Muscle of leg (tissue), 11 donors: Measurements from ENCODE around the gene KCNIP3. TPM values are rescaled to one million over a fixed set of nuclear protein-coding genes. Genes with fewer than 3 reads are reported as not detected.

Experiments used
- DNase-seq: peaks from one replicate; pipeline ENCODE4 v3.0.0; 2013
- H3K27ac ChIP-seq: one replicate; pipeline ENCODE4 v1.5.1; 2013; ENCODE audit warnings: mild to moderate bottlenecking, low read length, control low read depth
- H3K27me3 ChIP-seq: one replicate; pipeline ENCODE4 v1.6.1; 2013; ENCODE audit warnings: low read length; ENCODE audit not compliant: control insufficient read depth, insufficient read depth
- H3K36me3 ChIP-seq: one replicate; pipeline ENCODE4 v1.6.1; 2013; ENCODE audit warnings: low read length; ENCODE audit not compliant: control insufficient read depth, insufficient read depth
- H3K4me1 ChIP-seq: one replicate; pipeline ENCODE4 v1.6.1; 2013; ENCODE audit warnings: low read length; ENCODE audit not compliant: control insufficient read depth, insufficient read depth
- H3K4me3 ChIP-seq: one replicate; pipeline ENCODE4 v1.5.1; 2013; ENCODE audit warnings: low read length, control low read depth
- H3K9me3 ChIP-seq: replicated peaks from 2 replicates; pipeline ENCODE4 v1.6.1; 2013; ENCODE audit warnings: low read depth, low read length; ENCODE audit not compliant: control insufficient read depth
- WGBS: methylation state at CpG from one replicate; pipeline ENCODE4 v1.1.5; 2013; ENCODE audit warnings: missing lambda C conversion rate; ENCODE audit not compliant: insufficient coverage; 5-methylcytosine and 5-hydroxymethylcytosine counted together
- polyA plus RNA-seq, 8 donors: library from polyadenylated mRNA; unstranded; fragments of 120-200 nt; gene quantifications; one replicate each; pipeline versions ENCODE4 v1.2.1 to v1.2.3, GENCODE V29; 2013; ENCODE audit warnings: inconsistent platforms in 1 of 8, low replicate concordance in 1 of 8; ENCODE audit not compliant: insufficient read length in 8 of 8, insufficient read depth in 1 of 8
- total RNA-seq: library from RNA; stranded (reverse); fragments of 120-200 nt; gene quantifications from one replicate; pipeline ENCODE4 v1.2.4, GENCODE V29; 2013

The KCNIP3 gene
- total and polyA plus RNA-seq, 9 donors: 5.5 to 8.9 (median 6.9) TPM

DNA sequence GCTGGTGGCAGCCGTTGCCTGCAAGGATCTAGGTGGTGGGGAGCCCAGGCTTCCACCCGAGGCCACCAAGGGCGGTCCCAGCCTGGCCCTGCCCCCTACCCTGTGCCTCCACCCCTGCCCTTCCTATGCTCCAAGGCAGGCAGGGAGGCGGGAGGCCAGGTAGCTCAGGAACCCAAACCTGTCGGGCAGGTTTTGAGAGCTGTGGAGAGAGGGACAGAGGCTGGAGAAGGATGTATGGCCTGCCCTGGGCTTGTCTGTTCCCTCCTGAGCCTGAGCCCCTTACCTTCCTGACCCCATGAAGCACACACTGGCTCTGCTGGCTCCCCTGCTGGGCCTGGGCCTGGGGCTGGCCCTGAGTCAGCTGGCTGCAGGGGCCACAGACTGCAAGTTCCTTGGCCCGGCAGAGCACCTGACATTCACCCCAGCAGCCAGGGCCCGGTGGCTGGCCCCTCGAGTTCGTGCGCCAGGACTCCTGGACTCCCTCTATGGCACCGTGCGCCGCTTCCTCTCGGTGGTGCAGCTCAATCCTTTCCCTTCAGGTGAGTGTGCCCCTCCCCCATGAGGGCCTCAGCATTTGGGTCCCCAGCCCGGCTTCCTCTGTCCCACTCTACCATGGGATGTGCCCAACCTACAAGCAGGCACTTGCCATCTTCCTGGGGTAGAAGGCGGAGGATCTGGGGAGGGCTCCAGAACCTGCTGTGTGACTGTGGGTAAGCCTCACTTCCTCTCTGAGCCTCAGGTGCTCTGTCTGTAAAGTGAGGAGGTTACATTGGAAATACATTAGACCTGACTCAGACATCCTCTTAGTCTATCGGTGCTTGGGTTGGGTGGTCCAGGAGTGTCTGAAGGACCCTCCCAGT is 22.6 kb upstream of the KCNIP3 start, which contains the start of gene PROM2:
PROM2 (plus strand) TSS at position 159 of the 860 bp plus-strand sequence; CDS start at position 296, 137 bp downstream.
- H3K36me3 ChIP-seq: no peaks in the 10 kb centered on the region
- H3K4me3 ChIP-seq: no peak within 1 kb of the TSS
- no peaks in the 10 kb centered on the region for H3K9me3 ChIP-seq
- DNase-seq: no peak
- no peak within 1 kb of the TSS for H3K27ac ChIP-seq
- no peaks in the 10 kb centered on the region for H3K4me1 ChIP-seq
- 75% methylated on average over 10 of the region's 17 CpGs for WGBS
- H3K27me3 ChIP-seq: no peaks in the 10 kb centered on the region

DNA sequence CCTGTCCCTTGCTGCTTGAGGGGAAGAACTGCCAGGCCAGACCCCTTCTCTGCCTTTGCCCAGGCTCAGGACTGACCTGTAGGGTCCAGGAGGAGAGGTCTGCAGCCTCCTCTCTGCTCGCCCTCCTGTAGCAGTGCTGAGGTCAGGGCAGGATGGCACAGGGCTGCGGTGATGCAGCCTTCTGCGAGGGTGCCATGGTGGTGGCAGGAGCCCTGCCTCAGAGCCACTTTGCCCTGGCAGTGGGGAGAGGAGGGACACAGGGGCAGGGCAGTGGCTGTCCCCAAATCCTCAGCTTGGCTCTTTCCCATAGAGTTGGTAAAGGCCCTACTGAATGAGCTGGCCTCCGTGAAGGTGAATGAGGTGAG is 22.0 kb upstream of the KCNIP3 start:
- H3K4me3 ChIP-seq: no peak overlapping the region
- DNase-seq: no peak
- H3K27ac ChIP-seq: no peak overlapping the region
- H3K4me1 ChIP-seq: no peaks in the 10 kb centered on the region
- WGBS: 93% methylated on average over 3 of the region's 4 CpGs
- no peaks in the 10 kb centered on the region for H3K36me3 ChIP-seq
- H3K9me3 ChIP-seq: no peaks in the 10 kb centered on the region
- H3K27me3 ChIP-seq: no peaks in the 10 kb centered on the region

DNA sequence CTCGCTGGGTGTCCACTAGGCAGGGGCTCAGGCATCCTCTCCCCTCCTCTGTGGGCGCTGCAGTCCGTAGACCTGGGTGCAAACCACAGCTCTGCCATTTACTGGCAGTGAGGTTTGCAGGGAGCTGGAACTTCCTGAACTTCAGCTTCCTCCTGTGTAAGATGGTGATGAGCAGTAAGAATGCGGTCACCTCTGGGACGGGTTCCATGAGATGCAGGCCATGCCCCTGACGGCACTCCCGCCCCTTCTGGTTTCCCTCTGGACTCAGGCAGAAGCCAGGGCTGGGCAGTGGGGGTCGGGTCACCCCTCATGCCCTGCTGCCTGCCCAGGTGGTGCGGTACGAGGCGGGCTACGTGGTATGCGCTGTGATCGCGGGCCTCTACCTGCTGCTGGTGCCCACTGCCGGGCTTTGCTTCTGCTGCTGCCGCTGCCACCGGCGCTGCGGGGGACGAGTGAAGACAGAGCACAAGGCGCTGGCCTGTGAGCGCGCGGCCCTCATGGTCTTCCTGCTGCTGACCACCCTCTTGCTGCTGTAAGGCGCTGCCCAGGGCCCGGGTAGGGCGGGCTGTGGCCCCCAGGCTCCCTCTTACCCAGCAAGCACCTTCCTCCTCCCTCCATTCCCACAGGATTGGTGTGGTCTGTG is 21.4 kb upstream of the KCNIP3 start:
- Histone ChIP-seq H3K27me3 (no peaks in the 10 kb centered on the region), H3K9me3 (no peaks in the 10 kb centered on the region), H3K27ac (no peak overlapping the region), H3K4me3 (no peak overlapping the region), H3K36me3 (no peaks in the 10 kb centered on the region), H3K4me1 (no peaks in the 10 kb centered on the region)
- WGBS: 87% methylated on average over 24 of the region's 28 CpGs
- DNase-seq: no peak

DNA sequence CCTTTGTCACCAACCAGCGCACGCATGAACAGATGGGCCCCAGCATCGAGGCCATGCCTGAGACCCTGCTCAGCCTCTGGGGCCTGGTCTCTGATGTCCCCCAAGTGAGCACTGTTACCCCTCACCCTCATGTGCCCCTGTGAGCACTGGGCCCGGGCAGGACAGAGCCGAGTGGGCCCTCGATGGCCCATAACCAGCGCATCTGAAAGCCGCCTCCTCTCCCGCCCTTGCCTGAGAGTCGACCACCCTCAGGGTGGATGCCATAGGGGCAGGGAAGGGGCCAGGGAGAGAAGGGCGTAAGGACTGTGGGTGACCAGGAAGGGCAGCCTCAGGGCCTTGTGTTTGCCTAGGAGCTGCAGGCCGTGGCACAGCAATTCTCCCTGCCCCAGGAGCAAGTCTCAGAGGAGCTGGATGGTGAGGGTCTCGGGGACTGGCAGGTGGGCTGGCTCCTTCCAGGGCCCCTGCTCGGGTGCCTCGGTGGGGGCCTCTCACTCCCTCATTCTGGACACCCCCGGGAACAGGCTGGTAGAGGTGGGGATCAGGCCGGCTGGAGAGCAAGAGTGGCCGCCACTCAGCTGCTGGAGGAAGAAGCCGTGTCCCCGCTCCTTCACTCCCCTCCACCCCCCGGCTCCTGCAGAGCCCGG is 20.8 kb upstream of the KCNIP3 start:
- Histone ChIP-seq H3K4me3 (no peak overlapping the region), H3K27me3 (no peaks in the 10 kb centered on the region), H3K9me3 (no peaks in the 10 kb centered on the region), H3K27ac (no peak overlapping the region), H3K4me1 (no peaks in the 10 kb centered on the region), H3K36me3 (no peaks in the 10 kb centered on the region)
- DNase-seq: no peak
- WGBS: 89% methylated on average over 4 of the region's 22 CpGs

DNA sequence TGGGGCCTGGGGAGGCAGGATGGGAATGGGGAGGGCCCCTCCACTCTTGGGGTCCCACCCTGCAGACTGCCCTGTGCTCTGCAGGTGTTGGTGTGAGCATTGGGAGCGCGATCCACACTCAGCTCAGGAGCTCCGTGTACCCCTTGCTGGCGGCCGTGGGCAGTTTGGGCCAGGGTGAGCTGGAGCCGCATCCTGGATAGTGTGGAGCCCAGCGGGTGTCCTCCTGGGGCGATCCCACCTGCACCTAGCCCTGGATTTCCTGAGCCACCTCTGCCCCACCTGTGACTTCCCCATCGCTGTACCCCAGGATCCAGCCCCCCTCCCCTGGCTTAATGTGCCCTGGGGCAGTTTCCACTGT is 20.3 kb upstream of the KCNIP3 start:
- Histone ChIP-seq H3K36me3 (no peaks in the 10 kb centered on the region), H3K27me3 (no peaks in the 10 kb centered on the region), H3K4me3 (no peak overlapping the region), H3K9me3 (no peaks in the 10 kb centered on the region), H3K4me1 (no peaks in the 10 kb centered on the region), H3K27ac (no peak overlapping the region)
- no peak for DNase-seq
- WGBS: 100% methylated on average over 7 of the region's 9 CpGs

DNA sequence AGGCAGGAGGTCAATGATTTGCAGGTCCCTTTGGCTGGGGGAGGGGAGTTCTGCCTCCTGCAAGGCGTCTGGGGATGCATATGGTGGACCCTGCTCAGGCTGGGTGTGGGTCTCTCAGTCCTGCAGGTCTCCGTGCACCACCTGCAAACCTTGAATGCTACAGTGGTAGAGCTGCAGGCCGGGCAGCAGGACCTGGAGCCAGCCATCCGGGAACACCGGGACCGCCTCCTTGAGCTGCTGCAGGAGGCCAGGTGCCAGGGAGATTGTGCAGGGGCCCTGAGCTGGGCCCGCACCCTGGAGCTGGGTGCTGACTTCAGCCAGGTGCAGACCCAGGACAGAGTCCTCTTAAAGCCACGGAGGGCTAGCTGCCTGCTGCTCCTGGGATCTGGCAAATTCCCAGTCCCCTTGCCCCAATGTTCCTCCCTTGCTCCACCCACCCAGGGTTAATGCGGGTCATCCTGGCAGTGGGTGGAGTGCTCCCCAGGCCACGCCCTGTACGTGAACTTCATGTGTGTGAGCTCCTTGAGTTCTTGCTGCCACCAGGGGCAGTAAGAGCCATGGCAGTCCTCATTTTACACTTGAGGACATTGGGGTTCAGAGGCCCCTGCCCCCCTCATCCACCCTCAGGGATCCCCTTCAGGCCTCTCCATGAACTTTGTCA is 19.8 kb upstream of the KCNIP3 start:
- WGBS: 51% methylated on average over 11 of the region's 11 CpGs
- no peaks in the 10 kb centered on the region for H3K9me3 ChIP-seq
- H3K4me1 ChIP-seq: no peaks in the 10 kb centered on the region
- H3K27ac ChIP-seq: no peak overlapping the region
- no peaks in the 10 kb centered on the region for H3K27me3 ChIP-seq
- DNase-seq: no peak
- H3K36me3 ChIP-seq: no peaks in the 10 kb centered on the region
- no peak overlapping the region for H3K4me3 ChIP-seq

DNA sequence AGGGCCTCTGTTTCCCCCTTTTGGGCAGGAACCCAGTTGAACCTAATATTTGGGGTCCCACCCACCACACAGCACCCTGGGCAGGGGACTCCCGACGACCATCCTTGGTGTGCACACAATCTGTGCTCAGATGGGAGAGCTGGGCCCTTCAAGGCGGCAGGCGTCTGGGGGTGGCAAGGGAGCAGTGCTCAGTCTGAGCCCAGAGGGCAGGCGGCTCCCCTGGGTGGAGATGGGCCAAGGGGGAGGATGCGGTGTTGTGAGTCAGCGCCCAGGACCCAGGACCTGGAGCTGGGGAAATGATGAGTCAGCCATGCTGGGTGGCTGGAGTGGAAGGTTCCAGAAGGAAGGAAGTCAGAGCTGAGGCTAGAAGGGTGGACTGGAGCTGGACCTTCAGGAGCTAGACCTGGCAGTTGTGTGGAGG is 19.1 kb upstream of the KCNIP3 start:
- H3K4me3 ChIP-seq: no peak overlapping the region
- WGBS: 87% methylated on average over 5 of the region's 7 CpGs
- no peaks in the 10 kb centered on the region for H3K4me1 ChIP-seq
- H3K36me3 ChIP-seq: no peaks in the 10 kb centered on the region
- H3K27ac ChIP-seq: no peak overlapping the region
- H3K27me3 ChIP-seq: no peaks in the 10 kb centered on the region
- H3K9me3 ChIP-seq: no peaks in the 10 kb centered on the region
- DNase-seq: no peak

DNA sequence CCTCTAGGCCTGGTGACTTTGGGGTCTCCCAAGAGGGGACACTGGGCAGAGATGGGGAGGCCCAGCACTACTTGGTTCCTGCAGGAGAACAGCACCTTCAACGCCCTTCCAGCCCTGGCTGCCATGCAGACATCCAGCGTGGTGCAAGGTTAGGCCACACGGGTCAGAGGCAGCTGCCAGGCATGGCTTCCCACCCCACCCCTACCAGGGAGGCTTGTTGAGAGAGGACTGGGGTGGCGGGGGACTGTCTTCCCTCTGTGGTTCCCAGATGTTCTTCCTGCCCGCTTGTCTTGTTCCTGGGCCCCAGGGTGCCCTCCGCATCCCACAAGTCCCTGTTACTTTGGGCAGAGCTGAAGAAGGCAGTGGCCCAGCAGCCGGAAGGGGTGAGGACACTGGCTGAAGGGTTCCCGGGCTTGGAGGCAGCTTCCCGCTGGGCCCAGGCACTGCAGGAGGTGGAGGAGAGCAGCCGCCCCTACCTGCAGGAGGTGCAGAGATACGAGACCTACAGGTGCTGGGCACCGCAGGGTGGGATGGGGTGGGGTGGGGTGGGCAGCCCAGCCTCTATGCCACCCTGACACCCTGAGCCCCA is 18.4 kb upstream of the KCNIP3 start:
- no peak overlapping the region for H3K4me3 ChIP-seq

DNA sequence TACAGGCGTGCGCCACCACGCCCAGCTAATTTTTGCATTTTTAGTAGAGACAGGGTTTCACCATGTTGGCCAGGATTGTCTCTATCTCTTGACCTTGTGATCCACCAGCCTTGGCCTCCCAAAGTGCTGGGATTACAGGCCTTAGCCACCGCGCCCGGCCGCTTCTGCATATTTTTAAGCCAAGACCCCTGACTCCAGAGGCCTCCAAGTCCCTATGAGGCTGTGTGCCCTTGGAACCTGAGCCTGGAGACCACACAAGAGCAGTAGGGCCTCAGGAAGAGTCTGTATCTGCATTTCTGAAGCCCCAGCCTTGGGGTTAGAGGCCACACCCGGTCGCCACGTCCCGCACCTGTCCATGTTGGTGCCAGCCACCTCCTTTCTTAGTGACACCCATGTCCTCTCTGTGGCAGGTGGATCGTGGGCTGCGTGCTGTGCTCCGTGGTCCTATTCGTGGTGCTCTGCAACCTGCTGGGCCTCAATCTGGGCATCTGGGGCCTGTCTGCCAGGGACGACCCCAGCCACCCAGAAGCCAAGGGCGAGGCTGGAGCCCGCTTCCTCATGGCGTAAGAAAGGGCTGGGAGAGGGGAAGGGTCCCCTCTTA is 17.6 kb upstream of the KCNIP3 start:
- no peak for DNase-seq
- 92% methylated on average over 17 of the region's 19 CpGs for WGBS
- no peaks in the 10 kb centered on the region for H3K4me1 ChIP-seq
- H3K9me3 ChIP-seq: no peaks in the 10 kb centered on the region
- no peaks in the 10 kb centered on the region for H3K27me3 ChIP-seq
- H3K36me3 ChIP-seq: no peaks in the 10 kb centered on the region
- no peak overlapping the region for H3K4me3 ChIP-seq
- no peak overlapping the region for H3K27ac ChIP-seq

More for the DNA sequence above, 18.4 kb upstream of the KCNIP3 start:
- H3K36me3 ChIP-seq: no peaks in the 10 kb centered on the region
- no peak for DNase-seq
- no peaks in the 10 kb centered on the region for H3K27me3 ChIP-seq
- WGBS: 79% methylated on average over 3 of the region's 12 CpGs
- H3K9me3 ChIP-seq: no peaks in the 10 kb centered on the region
- H3K4me1 ChIP-seq: no peaks in the 10 kb centered on the region
- H3K27ac ChIP-seq: no peak overlapping the region
